CD4-positive, alpha-beta T cell treated with Interleukin-1 beta for 1 hour (primary cell): ENCODE measurements around the gene TNS3.
"Not testable (repeated sequence)": the region's sequence is repeated elsewhere in the genome, so short reads cannot be mapped to it uniquely, and the experiment has no call there.

Experiments
- DNase-seq, 2 donors: peaks; one replicate each; pipeline ENCODE4 v3.0.0-alpha.2; 2020 to 2022

The TNS3 gene

DNA sequence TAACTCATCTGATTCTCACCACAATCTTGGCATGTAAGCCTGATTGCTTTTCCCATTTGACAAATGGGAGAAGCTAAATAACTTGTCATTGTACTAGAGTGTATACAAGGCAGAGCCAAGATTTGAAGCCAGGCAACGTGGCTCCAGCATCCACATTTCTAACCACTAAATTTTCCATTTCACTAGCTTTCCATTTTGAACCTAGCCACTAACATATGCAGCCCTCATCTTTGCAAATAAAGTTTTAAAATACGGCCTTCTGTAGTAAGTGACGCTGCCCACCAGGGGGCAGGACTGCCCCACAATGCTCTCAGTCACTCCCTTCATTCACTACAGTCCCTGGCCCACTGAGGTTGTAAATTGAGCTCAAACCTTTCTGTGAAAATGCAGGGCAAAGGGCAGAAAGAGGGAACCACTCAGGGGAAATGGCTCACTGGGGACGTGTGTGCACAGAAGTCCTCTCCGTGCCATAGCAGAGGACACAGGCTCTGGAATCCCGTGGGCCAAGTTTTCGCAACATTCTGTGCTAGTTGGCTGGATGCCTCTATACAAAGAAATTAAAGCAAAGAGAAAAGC is 315.7 kb downstream of the TNS3 start:
- peak in 1 of 2 donors; percentile 29 for DNase-seq

DNA sequence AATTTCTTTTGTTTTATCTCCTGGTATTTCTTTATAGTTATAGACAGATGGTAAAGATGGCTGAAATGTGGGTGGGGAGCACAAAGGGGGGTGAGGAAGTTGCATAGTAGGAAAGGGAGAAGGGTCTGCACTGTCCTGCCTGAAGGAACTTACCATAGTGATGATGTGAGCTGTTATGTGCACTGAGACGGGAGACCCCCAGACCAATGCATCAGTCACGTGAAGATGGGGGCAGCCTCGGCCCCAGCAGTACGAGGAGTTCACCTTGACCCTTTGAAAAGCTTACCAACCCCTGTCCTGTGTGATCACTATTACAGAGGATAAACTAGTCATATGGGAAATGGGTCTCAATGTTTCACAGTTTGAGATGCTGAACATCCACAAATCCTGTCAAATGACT is 316.3 kb downstream of the TNS3 start:
- DNase-seq = no peak

DNA sequence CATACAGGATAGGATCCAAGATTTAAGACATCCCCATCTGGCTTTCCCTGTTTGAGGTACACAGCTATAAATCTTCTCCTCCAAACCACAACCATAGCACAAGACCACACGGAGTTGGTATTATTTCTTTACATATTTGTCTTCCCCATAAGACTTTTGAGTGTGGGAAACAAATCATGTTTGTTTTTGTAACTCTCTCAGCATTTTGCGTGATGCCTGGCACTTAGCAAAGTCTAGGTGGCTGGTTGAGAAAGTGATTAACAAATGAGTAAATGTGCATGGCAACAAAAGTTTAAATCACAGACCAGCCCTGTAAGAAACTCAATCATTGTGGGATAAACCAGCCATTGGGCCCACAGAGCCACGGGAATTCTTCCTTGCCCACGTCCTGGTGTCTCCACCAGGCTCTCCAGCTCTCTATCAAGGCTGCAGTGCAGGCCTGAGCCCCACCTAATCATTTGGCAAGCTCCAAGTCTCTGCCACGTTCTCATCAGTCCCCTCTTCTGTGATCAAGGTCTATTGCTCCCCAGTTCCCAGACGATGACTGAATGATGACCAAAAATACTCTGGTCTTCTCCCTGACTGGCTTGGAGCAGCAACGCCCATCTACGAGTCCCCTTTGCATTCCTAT is 317.8 kb downstream of the TNS3 start:
- no peak for DNase-seq

DNA sequence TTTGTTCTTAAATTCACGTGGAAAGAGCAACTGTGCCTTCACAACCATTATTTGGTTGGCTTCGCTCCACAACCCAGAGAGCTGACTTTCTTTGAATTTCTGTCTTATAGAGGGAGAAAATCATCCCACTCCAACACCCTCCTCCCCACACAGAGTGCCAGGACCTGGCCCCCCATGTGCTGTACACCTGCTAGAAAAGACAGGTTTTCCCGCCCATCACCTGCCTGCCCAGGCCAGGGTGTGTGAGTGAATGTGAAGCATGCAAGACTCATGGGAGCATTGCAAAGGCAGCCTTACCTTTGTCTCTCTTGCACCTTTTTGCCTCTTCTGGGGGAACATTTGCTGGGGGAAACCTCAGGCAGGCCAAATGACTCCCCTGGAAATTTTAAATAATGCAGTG is 319.0 kb downstream of the TNS3 start:
- no peak for DNase-seq

DNA sequence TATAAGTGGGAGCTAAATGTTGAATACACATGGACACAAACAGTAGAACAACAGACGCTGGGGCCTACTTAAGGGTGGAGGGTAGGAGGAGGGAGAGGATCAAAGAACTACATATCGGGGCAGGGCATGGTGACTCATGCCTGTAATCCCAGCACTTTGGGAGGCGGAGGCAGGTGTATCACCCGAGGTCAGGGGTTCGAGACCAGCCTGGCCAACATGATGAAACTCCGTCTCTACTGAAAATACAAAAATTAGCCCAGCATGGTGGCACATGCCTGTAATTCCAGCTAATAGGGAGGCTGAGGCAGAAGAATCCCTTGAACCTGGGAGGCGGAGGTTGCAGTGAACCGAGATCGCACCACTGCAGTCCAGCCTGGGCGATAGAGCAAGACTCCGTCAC is 319.8 kb downstream of the TNS3 start:
- not testable (repeated sequence) for DNase-seq

DNA sequence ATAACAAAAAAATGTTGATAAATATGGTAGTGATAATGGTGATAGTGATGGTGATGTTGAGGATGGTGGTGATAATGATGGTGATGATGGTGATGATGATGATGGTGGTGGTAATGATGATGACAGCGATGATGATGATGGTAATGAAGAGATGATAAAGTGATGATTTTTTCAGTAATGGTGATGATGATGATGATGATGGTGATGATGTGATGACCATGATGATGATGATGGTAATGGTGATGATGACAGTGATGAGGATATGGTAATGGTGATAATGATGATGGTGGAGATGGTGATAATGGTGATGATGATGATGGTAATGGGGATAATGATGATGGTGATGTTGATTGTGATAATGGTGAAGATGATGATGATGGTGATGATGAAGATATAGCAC is 321.6 kb downstream of the TNS3 start:
- DNase-seq = no peak

DNA sequence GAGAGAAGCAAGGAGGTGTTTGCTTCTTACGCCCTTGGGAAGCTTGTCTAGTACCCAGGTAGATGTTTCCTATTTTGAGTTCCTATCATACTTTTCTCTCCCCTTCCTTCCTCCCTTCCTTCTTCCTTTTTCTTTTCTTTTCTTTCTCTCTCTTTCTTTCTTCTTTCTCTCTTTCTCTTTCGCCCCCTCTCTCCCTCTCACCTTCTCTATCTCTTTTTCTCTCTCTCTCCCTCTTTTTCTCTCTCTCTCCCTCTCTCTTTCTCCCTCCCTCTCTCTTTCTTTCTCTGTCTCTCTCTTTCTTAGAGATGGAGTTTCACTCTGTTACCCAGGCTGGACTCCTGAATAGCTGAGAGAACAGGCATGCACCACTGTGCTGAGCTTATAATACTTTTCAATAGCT is 322.2 kb downstream of the TNS3 start:
- DNase-seq = no peak

DNA sequence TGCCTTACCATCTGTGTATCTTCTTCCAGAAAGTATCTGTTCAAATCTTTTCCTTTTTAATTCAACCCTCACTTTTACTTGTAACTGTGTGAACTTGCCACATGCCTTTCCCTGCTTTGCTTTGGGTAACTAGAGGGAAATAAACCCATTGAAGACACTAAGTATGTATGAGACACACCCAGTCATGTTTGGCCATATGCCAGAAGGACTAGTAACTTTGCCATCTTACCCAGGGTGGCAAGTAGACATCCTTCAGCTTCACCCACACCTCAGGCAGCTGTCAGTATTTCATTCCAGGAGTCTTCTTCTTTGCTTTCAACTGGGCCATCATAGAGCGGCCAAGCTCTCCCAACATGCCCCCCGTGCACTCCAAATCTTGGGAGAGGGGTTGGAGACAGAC is 323.1 kb downstream of the TNS3 start:
- no peak for DNase-seq

DNA sequence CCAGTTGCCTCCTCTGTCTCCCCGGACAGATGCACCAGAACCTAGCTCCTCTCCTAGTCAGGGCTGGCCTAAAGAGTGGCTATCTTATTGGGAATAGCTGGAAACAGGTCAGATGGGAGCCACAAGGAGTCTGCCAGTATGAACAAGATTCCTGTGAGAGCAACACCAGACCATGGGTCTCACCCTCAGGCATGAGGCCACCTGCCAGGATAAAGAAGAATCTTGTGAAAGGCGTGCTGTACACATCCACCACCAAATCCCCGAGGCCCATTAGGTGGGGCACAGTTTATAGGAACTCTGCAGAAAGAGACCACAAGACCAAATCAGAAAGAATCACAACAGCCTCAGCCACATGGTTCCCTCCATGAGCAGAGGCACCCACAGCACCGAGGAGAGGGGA is 325.9 kb downstream of the TNS3 start:
- no peak for DNase-seq

DNA sequence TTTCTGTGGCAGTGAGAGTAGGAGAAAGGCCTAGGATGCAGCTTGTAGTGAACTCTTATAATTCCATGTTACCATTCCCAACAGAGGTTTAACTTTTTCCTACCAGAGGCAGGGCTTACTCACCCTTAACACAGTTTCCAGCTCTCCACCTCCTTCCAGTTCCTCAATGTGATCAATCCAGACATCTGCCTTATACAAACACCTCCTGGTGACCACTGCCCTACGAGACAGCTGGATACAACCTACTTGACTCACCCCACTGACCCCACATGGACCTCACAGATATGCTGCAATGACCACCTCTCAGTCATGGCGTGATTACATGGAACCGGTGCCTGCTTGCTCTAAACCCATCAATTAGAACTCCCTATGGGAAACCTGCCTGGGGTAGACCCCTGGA is 326.5 kb downstream of the TNS3 start:
- no peak for DNase-seq

DNA sequence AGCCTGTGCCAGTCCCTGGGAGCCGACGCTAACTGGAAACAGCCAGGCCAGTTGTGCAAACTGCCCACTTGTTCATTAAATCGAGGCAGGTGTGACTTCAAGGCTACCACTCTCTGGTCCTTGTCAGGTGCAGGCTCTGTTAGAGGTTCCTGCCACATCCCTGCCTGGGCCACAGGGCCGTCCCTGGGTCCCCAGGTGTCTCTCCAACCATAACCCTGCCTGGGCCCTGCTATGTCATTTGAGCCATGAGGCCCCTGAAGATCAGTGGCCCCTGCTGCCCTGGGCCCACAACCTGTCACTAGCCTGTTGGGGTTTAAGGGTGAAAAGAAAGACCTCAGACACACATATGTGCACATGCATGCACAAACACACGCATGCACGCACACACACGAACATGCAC is 326.9 kb downstream of the TNS3 start:
- no peak for DNase-seq

DNA sequence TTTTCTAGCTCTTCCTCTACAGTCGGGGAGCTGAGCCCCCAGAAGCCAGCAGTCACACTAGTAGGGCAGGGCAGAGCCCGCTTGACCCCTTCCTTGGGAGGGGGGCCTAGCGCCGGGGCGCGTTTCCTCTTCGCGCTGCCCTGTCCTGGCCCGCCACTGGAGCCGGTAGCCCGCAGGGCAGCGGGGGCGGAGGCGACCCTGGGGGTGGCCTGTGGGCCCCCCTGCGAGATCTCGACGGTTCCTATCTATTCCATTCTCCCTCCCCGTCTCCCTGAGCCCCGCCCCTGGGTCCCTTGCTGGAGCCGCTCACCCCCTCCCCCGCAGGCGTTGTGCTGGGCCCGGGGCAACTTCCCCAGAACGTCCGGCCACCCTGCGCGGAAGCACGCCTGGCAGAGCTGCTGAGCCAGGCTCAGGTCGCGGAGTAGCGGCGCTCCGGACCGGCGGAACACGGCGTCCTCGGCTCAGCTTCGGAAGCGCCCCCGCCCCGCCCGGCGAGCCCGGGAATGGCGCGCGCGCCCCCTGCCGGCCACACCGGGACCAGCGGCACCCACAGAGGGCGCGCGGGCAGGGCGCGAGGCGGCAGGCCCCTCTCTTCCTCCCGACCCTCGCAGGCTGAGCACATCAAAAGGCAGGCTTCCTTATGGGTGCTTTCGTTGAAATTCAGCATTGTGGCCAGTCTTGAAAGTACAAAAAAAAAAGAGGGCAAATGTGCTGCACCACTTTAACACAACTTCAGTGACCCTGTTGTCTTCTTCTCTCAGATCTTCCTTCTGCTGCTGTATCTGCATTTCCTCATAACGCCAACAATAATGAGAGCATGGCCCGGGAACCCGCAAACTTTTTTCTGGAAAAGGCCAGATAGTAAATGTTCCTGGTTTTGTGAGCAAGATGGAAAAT is 327.6 kb downstream of the TNS3 start:
- DNase-seq = peak; percentile 26 to 60

DNA sequence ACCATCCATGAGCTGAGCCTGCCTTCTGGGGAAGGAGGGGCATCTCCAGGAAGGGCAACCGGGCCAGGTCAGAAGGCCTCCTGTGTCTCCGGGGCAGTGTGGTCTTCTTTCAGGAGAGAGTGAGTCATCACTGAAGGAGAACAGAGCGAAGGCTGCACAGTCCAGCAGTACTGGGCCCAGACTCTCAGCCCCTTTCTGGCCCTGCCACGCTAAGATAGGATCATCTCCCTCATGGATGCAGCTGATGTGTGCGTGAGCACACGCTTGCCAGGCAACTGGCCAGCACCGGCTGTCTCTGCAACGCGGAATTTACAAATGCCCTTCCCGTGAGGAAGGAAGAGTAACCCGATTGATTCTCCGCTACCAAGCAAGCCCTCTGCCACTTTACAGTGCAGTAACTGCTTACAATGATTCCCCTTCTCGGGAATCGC is 328.2 kb downstream of the TNS3 start:
- DNase-seq = peak in 1 of 2 donors; percentile 9

DNA sequence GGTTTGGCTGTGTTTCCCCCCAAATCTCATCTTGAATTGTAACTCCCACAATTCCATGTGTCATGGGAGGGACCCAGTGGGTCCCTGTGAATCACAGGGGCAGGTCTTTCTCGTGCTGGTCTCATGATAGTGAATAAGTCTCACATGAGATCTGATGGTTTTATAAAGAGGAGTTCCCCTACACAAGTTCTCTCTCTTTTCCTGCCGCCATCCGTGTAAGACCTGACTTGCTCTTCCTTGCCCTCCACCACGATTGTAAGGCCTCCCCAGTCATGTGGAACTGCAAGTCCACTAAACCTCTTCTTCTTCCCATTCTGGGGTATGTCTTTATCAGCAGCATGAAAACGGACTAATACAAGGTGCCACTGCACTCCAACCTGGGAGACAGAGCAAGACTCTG is 329.2 kb downstream of the TNS3 start:
- no peak for DNase-seq

DNA sequence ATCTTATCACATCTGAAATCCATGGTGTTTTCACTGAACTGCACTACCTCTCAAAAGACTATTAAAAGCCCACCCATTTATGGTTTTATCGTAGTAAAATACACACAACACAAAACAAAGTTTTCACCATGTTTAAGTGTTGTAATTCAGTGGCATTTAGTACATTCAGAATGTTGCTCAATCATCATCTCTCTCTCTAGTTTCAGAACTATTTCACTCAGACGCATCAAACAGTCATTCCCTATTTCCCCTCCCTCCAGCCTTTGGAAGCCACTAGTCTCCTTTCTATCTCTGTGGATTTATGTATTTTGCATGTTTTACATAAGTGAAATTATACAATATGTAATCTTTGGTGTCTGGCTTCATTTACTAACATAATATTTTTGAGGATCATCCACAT is 332.6 kb downstream of the TNS3 start:
- no peak for DNase-seq

DNA sequence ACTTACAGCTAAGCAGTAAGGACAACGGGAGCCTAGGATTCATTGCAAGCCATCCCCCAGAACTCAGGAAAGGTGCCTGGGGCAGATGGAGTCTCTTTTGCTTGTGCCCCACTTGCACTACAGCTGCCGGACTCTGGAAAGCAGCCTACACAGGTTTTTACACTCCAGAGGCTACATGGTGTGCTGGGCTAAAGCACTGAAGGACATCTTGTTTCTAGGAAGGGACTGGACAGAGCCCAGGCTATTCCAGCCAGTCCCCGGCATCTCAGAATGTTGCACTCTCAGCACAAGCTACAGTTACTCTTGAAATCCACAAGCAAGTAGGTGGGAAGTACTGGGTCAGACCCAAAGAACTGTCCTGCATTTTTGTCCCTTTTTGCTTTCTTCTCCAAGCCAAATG is 333.1 kb downstream of the TNS3 start:
- DNase-seq = no peak

DNA sequence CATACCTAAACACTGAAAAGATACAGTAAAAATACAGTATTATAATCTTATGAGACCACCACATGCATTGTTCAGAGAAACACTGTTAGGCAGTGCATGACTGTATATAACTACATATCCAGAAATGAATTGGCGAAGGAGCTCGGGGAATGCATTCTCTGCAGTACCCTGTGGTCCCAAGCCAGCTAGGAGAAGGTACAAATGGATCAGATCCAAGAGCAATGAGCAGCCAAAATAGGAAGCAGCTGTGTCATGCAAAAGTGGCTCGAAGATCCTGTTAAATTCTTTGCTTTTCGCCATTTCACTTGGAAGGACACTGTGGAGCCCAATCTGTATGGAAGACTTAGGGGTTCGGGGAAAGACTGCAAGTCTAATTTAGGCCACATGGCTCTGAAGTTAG is 334.8 kb downstream of the TNS3 start:
- no peak for DNase-seq

DNA sequence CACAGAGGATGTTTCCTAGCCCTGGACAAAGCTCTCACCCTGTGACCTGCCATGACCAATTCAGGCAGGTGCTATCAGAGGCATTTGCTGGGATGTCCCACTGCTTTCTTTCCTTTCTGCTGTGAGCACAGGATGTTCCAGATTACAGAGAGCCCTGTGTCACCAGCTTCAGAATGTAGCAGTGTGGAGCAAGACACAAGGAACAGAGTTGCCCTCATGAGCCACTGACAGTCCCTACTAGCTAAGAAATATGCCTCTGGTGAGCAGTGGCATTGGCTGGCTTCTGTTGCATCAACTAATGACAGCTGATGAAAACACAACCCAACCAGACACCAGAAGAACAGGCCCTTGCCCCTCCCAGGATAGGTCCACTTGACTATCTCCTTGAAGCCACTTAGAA is 337.2 kb downstream of the TNS3 start:
- DNase-seq = no peak

DNA sequence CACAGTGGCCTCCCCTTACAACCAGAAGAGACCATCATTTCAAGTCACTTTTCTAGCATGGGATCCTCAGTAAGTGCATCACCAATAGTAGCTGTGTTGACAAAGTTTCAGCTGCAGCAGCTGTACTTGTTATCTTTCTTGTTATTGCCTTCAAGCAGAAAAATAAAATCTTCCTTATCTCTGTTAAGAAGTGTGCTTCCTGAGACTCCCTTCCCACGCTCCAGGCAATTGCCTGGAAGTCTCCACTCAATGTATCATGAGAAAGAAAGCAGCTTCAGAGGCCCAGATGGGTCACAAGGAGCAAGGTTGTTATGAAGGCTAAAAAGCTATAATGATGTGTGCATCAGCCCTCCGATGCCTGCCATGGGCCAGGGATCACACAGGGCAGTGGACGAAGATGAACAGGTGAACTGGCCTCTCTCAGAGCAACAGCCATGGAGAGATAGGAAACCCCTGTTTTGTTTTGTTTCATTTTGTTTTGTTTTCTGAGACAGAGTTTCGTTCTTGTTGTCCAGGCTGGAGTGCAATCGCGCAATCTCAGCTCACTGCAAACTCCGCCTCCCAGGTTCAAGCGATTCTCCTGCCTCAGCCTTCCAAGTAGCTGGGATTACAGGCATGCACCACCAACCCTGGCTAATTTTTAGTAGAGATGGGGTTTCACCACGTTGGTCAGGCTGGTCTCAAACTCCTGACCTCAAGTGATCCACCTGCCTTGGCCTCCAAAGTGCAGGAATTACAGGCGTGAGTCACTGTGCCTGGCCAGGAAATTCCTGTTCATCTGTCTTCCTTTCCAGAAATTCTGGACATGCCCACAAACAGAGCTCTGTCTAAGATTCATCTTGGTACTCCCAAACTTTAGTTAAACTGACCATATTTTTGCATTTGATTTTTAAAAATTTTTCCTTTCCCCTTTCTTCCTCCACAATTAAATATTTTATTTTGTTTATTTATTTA is 340.5 kb downstream of the TNS3 start:
- no peak for DNase-seq

DNA sequence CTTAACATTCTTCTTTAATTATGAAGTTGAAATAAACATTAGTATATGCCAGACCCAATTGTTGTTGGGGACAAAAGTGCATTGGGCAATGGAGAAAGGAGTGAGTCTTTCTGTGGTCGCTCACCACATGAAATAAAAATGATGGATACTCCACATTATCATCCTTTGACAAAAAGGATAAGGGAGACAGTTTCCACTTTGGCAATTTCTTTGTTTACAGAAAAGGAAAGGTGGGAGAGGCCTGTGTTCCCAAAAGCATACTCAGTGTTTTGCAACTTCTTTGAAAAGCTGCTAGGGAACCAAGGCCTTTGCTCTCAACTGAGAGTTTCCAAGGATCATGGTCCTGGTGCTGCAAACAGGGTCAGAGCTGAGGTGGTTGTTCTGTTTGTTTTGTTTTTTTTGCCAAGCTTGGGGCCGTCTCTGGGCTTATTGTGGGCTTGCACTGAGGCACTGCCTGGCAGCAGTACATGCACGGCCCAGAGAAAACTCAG is 341.9 kb downstream of the TNS3 start:
- no peak for DNase-seq

DNA sequence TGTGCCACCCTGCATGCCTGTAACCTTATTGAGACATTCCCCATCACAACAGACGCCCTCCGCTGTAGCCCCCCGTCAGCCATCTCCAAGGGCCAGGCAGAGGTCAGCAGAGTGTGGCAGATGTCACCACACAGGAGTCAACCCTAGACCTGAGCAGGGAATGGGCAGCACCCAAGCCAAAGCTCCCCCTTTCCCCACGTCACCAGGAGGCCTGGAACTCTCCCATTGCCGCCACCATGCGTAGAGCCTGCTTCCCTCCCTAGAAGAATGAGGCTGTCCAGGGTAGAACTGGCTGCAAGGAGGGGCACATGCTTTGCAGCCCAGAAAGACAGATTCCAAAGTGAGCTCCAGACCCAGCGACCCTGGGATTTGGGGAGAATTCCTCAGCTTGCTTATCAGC is 342.9 kb downstream of the TNS3 start:
- no peak for DNase-seq

DNA sequence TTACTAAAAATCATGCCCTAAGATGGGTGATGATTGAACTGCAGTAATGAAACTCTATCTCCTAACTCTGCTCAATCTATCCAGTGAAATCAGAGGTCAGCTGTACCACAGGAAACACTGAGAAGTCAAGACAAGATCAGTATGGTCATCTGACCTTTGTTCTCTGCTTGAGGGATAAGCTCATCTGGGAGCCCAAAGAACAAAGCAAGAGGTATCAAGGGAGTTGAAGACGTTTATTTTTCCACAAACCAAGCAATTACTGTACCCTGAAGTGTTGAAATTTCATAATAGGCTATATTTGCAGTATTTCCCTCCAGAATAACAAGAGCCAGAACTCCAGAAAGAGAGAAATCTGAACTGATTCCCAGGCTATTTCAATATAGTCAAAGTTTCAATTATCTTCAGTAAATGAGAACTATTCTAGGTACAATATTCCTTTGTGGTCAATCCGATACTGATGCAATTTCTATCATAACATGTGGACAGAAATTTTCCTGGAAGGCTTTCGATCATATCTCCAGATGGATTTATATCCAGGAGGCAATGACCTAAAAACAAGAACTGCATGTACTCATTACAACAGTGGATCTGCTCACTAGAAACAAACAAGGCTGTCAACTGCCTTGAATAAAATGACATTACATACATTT is 345.3 kb downstream of the TNS3 start:
- DNase-seq = no peak
